Measurements from ENCODE around the gene PHF20.

Gene PHF20

DNA sequence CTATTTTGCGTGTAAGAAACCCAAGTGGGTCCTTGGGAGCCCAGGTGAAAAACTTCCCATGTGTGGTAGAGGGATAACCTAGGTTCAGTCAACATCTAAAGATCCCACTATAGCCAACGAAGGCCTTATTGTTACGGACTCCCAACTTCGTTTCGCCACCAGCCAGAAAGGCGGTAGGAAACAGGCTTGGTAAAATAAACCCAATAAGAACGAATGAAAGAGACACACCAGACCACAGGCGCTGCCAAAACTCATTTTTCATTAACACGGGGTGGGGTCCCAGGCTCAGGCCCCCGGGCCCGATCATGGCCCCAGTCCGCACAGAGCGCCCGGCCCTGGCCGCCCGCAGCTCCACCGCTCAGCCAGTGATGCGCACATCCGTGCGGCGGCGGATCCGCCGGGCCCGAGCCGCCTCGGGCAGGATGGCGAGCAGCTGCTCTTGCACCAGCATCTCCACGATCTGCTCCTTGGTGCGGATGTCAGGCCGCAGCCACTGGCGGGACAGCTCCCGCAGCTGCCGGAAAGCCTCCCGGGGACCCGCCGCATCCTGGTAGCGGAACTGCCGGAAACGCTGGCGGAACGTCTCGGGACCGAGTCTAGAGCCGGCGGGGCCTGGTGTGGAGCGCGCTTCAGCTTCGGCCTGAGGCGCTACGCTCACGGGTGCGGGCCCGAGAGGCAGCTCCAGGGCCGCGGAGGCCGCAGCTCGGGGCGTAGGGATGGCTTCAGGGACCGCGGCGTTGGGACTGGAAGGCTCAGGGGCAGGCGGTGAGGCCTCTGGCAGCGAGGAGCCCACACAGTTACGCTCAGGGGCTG is 181.8 kb downstream of the PHF20 start:
- DNase-seq = peak; percentile 56 to 73
- Histone ChIP-seq H3K79me2 (ENCODE audit: control insufficient read depth, insufficient read depth, low read length, poor library complexity) (peaks cover 15% of the 10 kb centered on the region), H3K79me1 (ENCODE audit: low read length) (peaks cover 12% of the 10 kb centered on the region), H3K9me3 (ENCODE audit: insufficient read depth, low read depth, low read length) (no peaks in the 10 kb centered on the region), H3K9ac (ENCODE audit: low read length) (peak overlapping the region; percentile 94), H3K4me2 (ENCODE audit: low read length) (peak overlapping the region; percentile 96), H3K27ac (ENCODE audit: low read depth, low read length) (peak overlapping the region; percentile 99), H2AK5ac (ENCODE audit: low read length) (peak overlapping the region; percentile 57), H4K91ac (ENCODE audit: low read depth, low read length) (peak overlapping the region; percentile 93), H2BK120ac (ENCODE audit: insufficient read depth, low read length, poor library complexity) (peak overlapping the region; percentile 65), H3K27me3 (ENCODE audit: insufficient read depth, low read length) (no peaks in the 10 kb centered on the region), H3K4ac (ENCODE audit: low read depth, low read length) (peak overlapping the region; percentile 70), H2AFZ (ENCODE audit: insufficient read depth, low read length, poor library complexity) (peak overlapping the region; percentile 82), H4K12ac (ENCODE audit: low read depth, low read length) (peak overlapping the region; percentile 76), H3K4me3 (ENCODE audit: low read depth, low read length) (peak overlapping the region; percentile 89), H4K8ac (ENCODE audit: low read depth, low read length) (peak overlapping the region; percentile 89), H3K4me1 (ENCODE audit: control insufficient read depth in 1 of 2, insufficient read depth in 2 of 2, low read length in 2 of 2) (peaks cover 4% of the 10 kb centered on the region in 2 experiments), H3K18ac (ENCODE audit: low read length) (peak overlapping the region; percentile 71), H3K23ac (ENCODE audit: low read length) (peak overlapping the region; percentile 2), H3K14ac (ENCODE audit: low read length) (peak overlapping the region; percentile 95), H2BK12ac (ENCODE audit: low read length) (no peak overlapping the region), H2BK5ac (ENCODE audit: low read depth, low read length, poor library complexity) (peak overlapping the region; percentile 90), H3K36me3 (ENCODE audit: control insufficient read depth in 1 of 2, insufficient read depth in 2 of 2, low read length in 2 of 2) (peaks cover 0 to 2% of the 10 kb centered on the region in 2 experiments)
- no CpG with 5 or more reads among the region's 65 CpGs for WGBS (ENCODE audit: extremely low coverage, insufficient coverage, insufficient read length)

DNA sequence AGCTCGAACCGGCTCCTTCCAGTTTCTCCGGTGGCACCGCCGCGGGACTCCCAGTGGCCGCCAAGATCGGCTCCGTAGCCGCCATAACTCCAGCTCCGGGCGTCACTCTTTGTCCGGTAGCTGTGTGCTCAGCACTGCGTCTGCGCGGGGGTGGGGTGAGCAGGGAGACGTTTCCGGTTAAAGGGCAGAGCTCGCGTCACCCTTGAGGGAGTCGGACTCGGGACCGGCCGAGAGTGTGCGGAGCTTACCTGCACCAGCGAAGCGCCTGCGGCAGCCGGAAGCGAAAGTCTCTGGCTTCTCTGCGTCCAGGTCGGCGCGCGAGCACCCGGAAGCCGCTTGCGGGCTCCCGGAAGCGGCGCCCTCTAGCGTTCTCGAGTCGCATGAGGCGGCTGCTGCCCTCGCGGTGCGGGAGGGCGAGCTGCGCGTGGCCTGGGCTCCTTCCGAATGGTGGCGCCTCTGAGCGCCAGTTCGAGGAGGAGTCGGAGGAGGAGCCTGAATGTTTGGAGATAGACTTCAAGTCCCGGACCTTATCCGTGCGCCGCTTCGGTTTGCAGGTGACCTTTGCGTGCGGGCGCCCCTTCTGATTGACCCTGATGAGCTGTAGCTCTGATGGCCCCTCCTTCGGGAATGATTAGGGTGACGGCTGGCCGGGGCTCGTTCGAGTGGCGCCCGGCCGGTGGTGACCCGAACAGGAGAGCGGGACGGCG is 182.5 kb downstream of the PHF20 start, which contains the start of gene SCAND1:
Gene SCAND1, minus strand, starts transcription at position 303 of the 707 bp plus-strand sequence. Its CDS starts 218 bp downstream, at position 85.
- no CpG with 5 or more reads among the region's 76 CpGs for WGBS (ENCODE audit: extremely low coverage, insufficient coverage, insufficient read length)
- Histone ChIP-seq H2AFZ (ENCODE audit: insufficient read depth, low read length, poor library complexity) (peak within 1 kb of the TSS; percentile 95), H3K27me3 (ENCODE audit: insufficient read depth, low read length) (no peaks in the 10 kb centered on the region), H3K4me1 (ENCODE audit: control insufficient read depth in 1 of 2, insufficient read depth in 2 of 2, low read length in 2 of 2) (peaks cover 4% of the 10 kb centered on the region in 2 experiments), H3K9me3 (ENCODE audit: insufficient read depth, low read depth, low read length) (no peaks in the 10 kb centered on the region), H3K4me2 (ENCODE audit: low read length) (peak within 1 kb of the TSS; percentile 96), H2AK5ac (ENCODE audit: low read length) (peak within 1 kb of the TSS; percentile 57), H3K18ac (ENCODE audit: low read length) (peak within 1 kb of the TSS; percentile 71), H3K4me3 (ENCODE audit: low read depth, low read length) (peak within 1 kb of the TSS; percentile 89), H3K4ac (ENCODE audit: low read depth, low read length) (peak within 1 kb of the TSS; percentile 70), H3K23ac (ENCODE audit: low read length) (peak within 1 kb of the TSS; percentile 2), H3K36me3 (ENCODE audit: control insufficient read depth in 1 of 2, insufficient read depth in 2 of 2, low read length in 2 of 2) (no peaks in the 10 kb centered on the region), H2BK12ac (ENCODE audit: low read length) (no peak within 1 kb of the TSS), H3K27ac (ENCODE audit: low read depth, low read length) (peak within 1 kb of the TSS; percentile 99), H4K91ac (ENCODE audit: low read depth, low read length) (peak within 1 kb of the TSS; percentile 93), H2BK120ac (ENCODE audit: insufficient read depth, low read length, poor library complexity) (peak within 1 kb of the TSS; percentile 65), H3K9ac (ENCODE audit: low read length) (peak within 1 kb of the TSS; percentile 94), H4K8ac (ENCODE audit: low read depth, low read length) (peak within 1 kb of the TSS; percentile 89), H3K79me2 (ENCODE audit: control insufficient read depth, insufficient read depth, low read length, poor library complexity) (peaks cover 15% of the 10 kb centered on the region), H2BK5ac (ENCODE audit: low read depth, low read length, poor library complexity) (peak within 1 kb of the TSS; percentile 90), H3K79me1 (ENCODE audit: low read length) (peaks cover 12% of the 10 kb centered on the region), H3K14ac (ENCODE audit: low read length) (peak within 1 kb of the TSS; percentile 95), H4K12ac (ENCODE audit: low read depth, low read length) (peak within 1 kb of the TSS; percentile 87)
- peak; percentile 99 to 100 for DNase-seq

DNA sequence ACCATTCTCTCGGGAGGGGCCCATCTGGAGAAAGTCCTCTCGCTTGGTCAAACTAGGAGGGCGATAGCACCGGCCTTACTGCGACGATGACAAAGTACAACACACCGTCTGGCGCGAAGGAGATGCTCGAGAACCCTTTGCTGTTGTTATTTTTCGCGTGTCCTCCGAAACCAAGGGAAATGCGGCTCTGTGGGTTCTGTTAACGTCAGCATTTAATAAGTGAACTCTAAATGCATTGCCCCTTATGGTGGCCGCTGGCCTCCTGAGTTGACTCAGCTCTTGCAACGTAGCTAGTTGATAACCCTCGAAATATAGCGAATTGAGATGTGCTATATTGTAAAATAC is 183.1 kb downstream of the PHF20 start:
- peak overlapping the region; percentile 95 for H2AFZ ChIP-seq (ENCODE audit: insufficient read depth, low read length, poor library complexity)
- H3K27me3 ChIP-seq (ENCODE audit: insufficient read depth, low read length) = no peaks in the 10 kb centered on the region
- H3K27ac ChIP-seq (ENCODE audit: low read depth, low read length) = peak overlapping the region; percentile 62
- peaks cover 4% of the 10 kb centered on the region in 2 experiments for H3K4me1 ChIP-seq (ENCODE audit: control insufficient read depth in 1 of 2, insufficient read depth in 2 of 2, low read length in 2 of 2)
- H3K4me2 ChIP-seq (ENCODE audit: low read length) = peak overlapping the region; percentile 79
- H4K91ac ChIP-seq (ENCODE audit: low read depth, low read length) = peak overlapping the region; percentile 64
- H3K79me1 ChIP-seq (ENCODE audit: low read length) = peaks cover 12% of the 10 kb centered on the region
- H3K4me3 ChIP-seq (ENCODE audit: low read depth, low read length) = peak overlapping the region; percentile 85
- H3K9me3 ChIP-seq (ENCODE audit: insufficient read depth, low read depth, low read length) = no peaks in the 10 kb centered on the region
- peak overlapping the region; percentile 39 for H2BK5ac ChIP-seq (ENCODE audit: low read depth, low read length, poor library complexity)
- H3K14ac ChIP-seq (ENCODE audit: low read length) = peak overlapping the region; percentile 80
- peak overlapping the region; percentile 40 for H4K8ac ChIP-seq (ENCODE audit: low read depth, low read length)
- H2BK12ac ChIP-seq (ENCODE audit: low read length) = no peak overlapping the region
- H3K36me3 ChIP-seq (ENCODE audit: control insufficient read depth in 1 of 2, insufficient read depth in 2 of 2, low read length in 2 of 2) = no peaks in the 10 kb centered on the region
- no peak overlapping the region for H3K18ac ChIP-seq (ENCODE audit: low read length)
- H3K9ac ChIP-seq (ENCODE audit: low read length) = peak overlapping the region; percentile 25
- H3K79me2 ChIP-seq (ENCODE audit: control insufficient read depth, insufficient read depth, low read length, poor library complexity) = peaks cover 15% of the 10 kb centered on the region
- WGBS (ENCODE audit: extremely low coverage, insufficient coverage, insufficient read length) = no CpG with 5 or more reads among the region's 19 CpGs
- no peak overlapping the region for H2AK5ac ChIP-seq (ENCODE audit: low read length)
- no peak overlapping the region for H3K4ac ChIP-seq (ENCODE audit: low read depth, low read length)
- DNase-seq = peak; percentile 23 to 53
- H2BK120ac ChIP-seq (ENCODE audit: insufficient read depth, low read length, poor library complexity) = peak overlapping the region; percentile 7
- H4K12ac ChIP-seq (ENCODE audit: low read depth, low read length) = peak overlapping the region; percentile 87
- no peak overlapping the region for H3K23ac ChIP-seq (ENCODE audit: low read length)

DNA sequence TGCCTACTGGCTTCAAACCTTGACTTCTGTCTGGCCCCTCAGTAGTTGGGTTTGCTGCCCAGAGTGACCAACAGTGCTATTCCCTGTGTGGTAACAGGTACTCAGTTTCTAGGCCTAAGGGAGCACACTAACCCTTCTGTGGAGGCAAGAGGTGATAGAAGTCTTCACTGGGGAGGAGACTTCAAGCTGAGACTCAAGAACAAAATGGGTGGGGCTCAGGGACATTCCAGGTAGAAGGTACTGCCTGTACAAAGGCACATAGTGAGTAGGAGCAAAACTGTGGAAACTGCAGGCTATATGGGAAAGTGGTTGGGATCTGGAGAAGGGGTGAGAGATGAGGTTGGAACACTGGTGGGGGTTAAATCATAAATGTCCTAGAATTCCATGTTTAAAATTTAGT is 184.8 kb downstream of the PHF20 start:
- Histone ChIP-seq H3K9ac (ENCODE audit: low read length) (no peak overlapping the region), H3K27ac (ENCODE audit: low read depth, low read length) (no peak overlapping the region), H3K23ac (ENCODE audit: low read length) (no peak overlapping the region), H4K8ac (ENCODE audit: low read depth, low read length) (no peak overlapping the region), H4K12ac (ENCODE audit: low read depth, low read length) (no peak overlapping the region), H2AFZ (ENCODE audit: insufficient read depth, low read length, poor library complexity) (no peak overlapping the region), H3K9me3 (ENCODE audit: insufficient read depth, low read depth, low read length) (no peaks in the 10 kb centered on the region), H3K18ac (ENCODE audit: low read length) (no peak overlapping the region), H3K79me1 (ENCODE audit: low read length) (peaks cover 12% of the 10 kb centered on the region), H3K4ac (ENCODE audit: low read depth, low read length) (no peak overlapping the region), H3K36me3 (ENCODE audit: control insufficient read depth in 1 of 2, insufficient read depth in 2 of 2, low read length in 2 of 2) (no peaks in the 10 kb centered on the region), H3K27me3 (ENCODE audit: insufficient read depth, low read length) (no peaks in the 10 kb centered on the region), H3K4me3 (ENCODE audit: low read depth, low read length) (no peak overlapping the region), H2BK120ac (ENCODE audit: insufficient read depth, low read length, poor library complexity) (no peak overlapping the region), H2BK12ac (ENCODE audit: low read length) (no peak overlapping the region), H2AK5ac (ENCODE audit: low read length) (no peak overlapping the region), H3K4me2 (ENCODE audit: low read length) (no peak overlapping the region), H4K91ac (ENCODE audit: low read depth, low read length) (no peak overlapping the region), H2BK5ac (ENCODE audit: low read depth, low read length, poor library complexity) (no peak overlapping the region), H3K14ac (ENCODE audit: low read length) (no peak overlapping the region), H3K79me2 (ENCODE audit: control insufficient read depth, insufficient read depth, low read length, poor library complexity) (peaks cover 15% of the 10 kb centered on the region), H3K4me1 (ENCODE audit: control insufficient read depth in 1 of 2, insufficient read depth in 2 of 2, low read length in 2 of 2) (peaks cover 4% of the 10 kb centered on the region in 2 experiments)
- DNase-seq = no peak
